Spleen (tissue), 13 donors: ENCODE data around the gene KIF1A. TPM values are rescaled to one million over a fixed set of nuclear protein-coding genes. Genes with fewer than 3 reads are reported as not detected.

ENCODE experiments used
- DNase-seq: peaks from one replicate; pipeline ENCODE4 v3.0.0-alpha.2; 2020
- H3K27ac ChIP-seq, 8 donors: fragments of 200-600 bp; sonication (generic) in 7 of 8; 1 replicate in 4 of 8; 2 replicates in 4 of 8; pipeline versions ENCODE4 v1.5.0 to v1.8.0; 2016 to 2021; ENCODE audit warnings: inconsistent platforms in 4 of 8, mild to moderate bottlenecking in 4 of 8, moderate library complexity in 1 of 8
- H3K27me3 ChIP-seq, 7 donors: fragments of 200-600 bp; sonication (generic) in 6 of 7; replicated peaks in 1 of 7; 1 replicate in 4 of 7; 2 replicates in 3 of 7; pipeline versions ENCODE4 v1.5.0 to v1.8.0; 2016 to 2021; ENCODE audit warnings: inconsistent platforms in 3 of 7, mild to moderate bottlenecking in 1 of 7
- H3K36me3 ChIP-seq, 6 donors: fragments of 200-600 bp; sonication (generic) in 5 of 6; 1 replicate in 4 of 6; 2 replicates in 2 of 6; pipeline versions ENCODE4 v1.5.0 to v1.8.0; 2016 to 2021; ENCODE audit warnings: inconsistent platforms in 2 of 6
- H3K4me1 ChIP-seq, 6 donors: fragments of 200-600 bp; sonication (generic) in 5 of 6; 1 replicate in 3 of 6; 2 replicates in 3 of 6; pipeline versions ENCODE4 v1.5.0 to v1.8.0; 2016 to 2021; ENCODE audit warnings: inconsistent platforms in 3 of 6
- H3K4me3 ChIP-seq, 8 donors: fragments of 200-600 bp; sonication (generic) in 7 of 8; 1 replicate in 4 of 8; 2 replicates in 4 of 8; pipeline versions ENCODE4 v1.5.0 to v1.8.0; 2016 to 2021; ENCODE audit warnings: inconsistent platforms in 4 of 8, mild to moderate bottlenecking in 4 of 8, moderate library complexity in 2 of 8
- H3K9me3 ChIP-seq, 8 donors: fragments of 200-600 bp; sonication (generic) in 7 of 8; 1 replicate in 4 of 8; 2 replicates in 4 of 8; pipeline versions ENCODE4 v1.5.0 to v1.8.0; 2016 to 2021; ENCODE audit warnings: inconsistent platforms in 4 of 8
- POLR2A ChIP-seq, 3 donors: fragments of 450-650 bp; IDR thresholded peaks; one replicate each; pipeline ENCODE4 v1.5.1; 2017; ENCODE audit warnings: antibody characterized with exemption in 3 of 3, mild to moderate bottlenecking in 1 of 3
- POLR2AphosphoS5 ChIP-seq, 3 donors: sonication (generic); formaldehyde crosslinking; IDR thresholded peaks; one replicate each; pipeline ENCODE4 v1.5.1; 2017; ENCODE audit warnings: antibody characterized with exemption in 3 of 3
- WGBS, 5 donors: extraction: QIAGEN DNeasy Blood & Tissue Kit in 3 of 5; methylation state at CpG; one replicate each; pipeline versions ENCODE4 v1.1.5 to v1.1.7; 2013 to 2018; 5-methylcytosine and 5-hydroxymethylcytosine counted together
- intact Hi-C: fragments of 100-400 bp; cut with DNase I; formaldehyde crosslinking; loops from one replicate; pipeline ENCODE4 v1.15.0; 2023; ENCODE audit warnings: low total_unique reads
- long read RNA-seq, 2 donors: transcript quantifications; one replicate each; lab custom pipeline, GENCODE V29; 2026
- polyA plus RNA-seq, 3 donors: library from polyadenylated mRNA; stranded (reverse); fragments of 200-250 nt; gene quantifications; one replicate each; pipeline ENCODE4 v1.2.1, GENCODE V29; 2013
- total RNA-seq, 7 donors: library from RNA; depleted of rRNA in 3 of 7; stranded (reverse); fragments of >200 nt in 3 of 7; fragmentation: NEBNext Ultra II Directional in 4 of 7; extraction: Animal tissue kit (Norgen Biotek cat#: 25700) in 4 of 7; gene quantifications; one replicate each; pipeline versions ENCODE4 v1.1.0 to v1.2.1, GENCODE V29; 2016 to 2021
- TF ChIP-seq, protein P1 (sequence below), 11 experiments: fragments of 200-600 bp in 7 of 11; fragments of 450-650 bp in 4 of 11; sonication (generic) in 4 of 11; IDR thresholded peaks in 8 of 11; conservative IDR thresholded peaks in 3 of 11; 1 replicate in 7 of 11; 2 replicates in 4 of 11; pipeline versions ENCODE4 v1.4.0 to v1.8.0; 2016 to 2021; ENCODE audit warnings: antibody characterized with exemption in 11 of 11, inconsistent platforms in 4 of 11, mild to moderate bottlenecking in 1 of 11
- donor health status: healthy with polysubstance abuse.
- donor health status: DM: no; HTN: no; CAD: no; lungs with moderate emphysema.
- donor health status: DM: no; HTN: no; CAD: no.
- donor health status: Bipolar disorder and iron deficiency.
- donor health status: healthy.
- donor health status: DM: no; HTN: no; CAD: no.
- donor health status: DM: yes; HTN: yes; CAD: no.

KIF1A gene, protein sequence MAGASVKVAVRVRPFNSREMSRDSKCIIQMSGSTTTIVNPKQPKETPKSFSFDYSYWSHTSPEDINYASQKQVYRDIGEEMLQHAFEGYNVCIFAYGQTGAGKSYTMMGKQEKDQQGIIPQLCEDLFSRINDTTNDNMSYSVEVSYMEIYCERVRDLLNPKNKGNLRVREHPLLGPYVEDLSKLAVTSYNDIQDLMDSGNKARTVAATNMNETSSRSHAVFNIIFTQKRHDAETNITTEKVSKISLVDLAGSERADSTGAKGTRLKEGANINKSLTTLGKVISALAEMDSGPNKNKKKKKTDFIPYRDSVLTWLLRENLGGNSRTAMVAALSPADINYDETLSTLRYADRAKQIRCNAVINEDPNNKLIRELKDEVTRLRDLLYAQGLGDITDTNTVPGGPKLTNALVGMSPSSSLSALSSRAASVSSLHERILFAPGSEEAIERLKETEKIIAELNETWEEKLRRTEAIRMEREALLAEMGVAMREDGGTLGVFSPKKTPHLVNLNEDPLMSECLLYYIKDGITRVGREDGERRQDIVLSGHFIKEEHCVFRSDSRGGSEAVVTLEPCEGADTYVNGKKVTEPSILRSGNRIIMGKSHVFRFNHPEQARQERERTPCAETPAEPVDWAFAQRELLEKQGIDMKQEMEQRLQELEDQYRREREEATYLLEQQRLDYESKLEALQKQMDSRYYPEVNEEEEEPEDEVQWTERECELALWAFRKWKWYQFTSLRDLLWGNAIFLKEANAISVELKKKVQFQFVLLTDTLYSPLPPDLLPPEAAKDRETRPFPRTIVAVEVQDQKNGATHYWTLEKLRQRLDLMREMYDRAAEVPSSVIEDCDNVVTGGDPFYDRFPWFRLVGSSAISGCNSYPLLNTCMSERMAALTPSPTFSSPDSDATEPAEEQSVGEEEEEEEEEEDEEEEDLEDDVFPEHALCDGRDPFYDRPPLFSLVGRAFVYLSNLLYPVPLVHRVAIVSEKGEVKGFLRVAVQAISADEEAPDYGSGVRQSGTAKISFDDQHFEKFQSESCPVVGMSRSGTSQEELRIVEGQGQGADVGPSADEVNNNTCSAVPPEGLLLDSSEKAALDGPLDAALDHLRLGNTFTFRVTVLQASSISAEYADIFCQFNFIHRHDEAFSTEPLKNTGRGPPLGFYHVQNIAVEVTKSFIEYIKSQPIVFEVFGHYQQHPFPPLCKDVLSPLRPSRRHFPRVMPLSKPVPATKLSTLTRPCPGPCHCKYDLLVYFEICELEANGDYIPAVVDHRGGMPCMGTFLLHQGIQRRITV (N-terminal part only)
- total RNA-seq (1 to 10 TPM in 2 of 7 donors, under 1 TPM in 4, not detected in 1; 0.17 to 2.0 (median 0.86) TPM), polyA plus RNA-seq (under 1 TPM; 0.02 to 0.11 (median 0.10) TPM)
- long read RNA-seq, donor 1 = 0 reads
- long read RNA-seq, donor 2 = 0 reads

DNA sequence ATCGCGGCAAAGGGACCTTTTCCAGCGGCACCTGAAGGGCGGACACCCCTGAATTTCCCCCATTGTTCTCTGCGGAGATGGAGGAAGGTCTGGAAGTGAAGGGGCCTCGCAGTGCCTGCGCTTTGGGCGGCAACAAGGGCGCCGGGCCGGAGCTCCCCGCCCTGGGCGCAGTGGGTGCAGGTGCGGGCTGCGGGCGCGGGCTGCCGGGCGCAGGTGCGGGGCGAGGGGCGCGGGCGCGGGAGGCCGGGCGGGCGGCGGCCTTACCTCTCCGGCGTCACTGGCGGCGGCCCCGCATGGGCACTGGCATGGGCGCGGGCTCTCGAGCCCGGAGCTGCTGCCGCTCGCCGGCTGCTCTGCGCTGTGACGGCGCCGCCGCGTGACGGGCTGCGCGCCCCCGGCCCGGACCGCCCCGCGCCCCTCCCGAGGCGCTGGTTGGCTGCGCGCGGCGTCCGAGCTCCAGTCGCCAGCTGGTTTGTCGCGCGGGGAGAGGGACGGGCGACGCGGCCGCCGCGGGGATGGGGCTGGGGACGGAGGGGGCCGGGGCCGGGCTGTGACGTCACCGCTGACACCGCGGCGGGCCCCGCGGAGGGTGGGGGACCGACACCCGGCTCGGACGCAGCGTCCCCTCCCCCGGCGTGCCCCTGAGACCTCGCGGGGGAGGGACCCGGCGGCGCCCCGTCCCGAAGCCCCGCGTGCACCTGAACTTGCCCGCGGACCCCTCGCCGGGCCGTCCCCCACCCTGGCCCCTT, at the start of gene KIF1A:
KIF1A (minus strand) TSS at position 362 of the 749 bp plus-strand sequence. CDS start 22,467 bp downstream, outside the sequence.
- intact Hi-C loops = no loop called here
- TF ChIP-seq, protein P1, sequence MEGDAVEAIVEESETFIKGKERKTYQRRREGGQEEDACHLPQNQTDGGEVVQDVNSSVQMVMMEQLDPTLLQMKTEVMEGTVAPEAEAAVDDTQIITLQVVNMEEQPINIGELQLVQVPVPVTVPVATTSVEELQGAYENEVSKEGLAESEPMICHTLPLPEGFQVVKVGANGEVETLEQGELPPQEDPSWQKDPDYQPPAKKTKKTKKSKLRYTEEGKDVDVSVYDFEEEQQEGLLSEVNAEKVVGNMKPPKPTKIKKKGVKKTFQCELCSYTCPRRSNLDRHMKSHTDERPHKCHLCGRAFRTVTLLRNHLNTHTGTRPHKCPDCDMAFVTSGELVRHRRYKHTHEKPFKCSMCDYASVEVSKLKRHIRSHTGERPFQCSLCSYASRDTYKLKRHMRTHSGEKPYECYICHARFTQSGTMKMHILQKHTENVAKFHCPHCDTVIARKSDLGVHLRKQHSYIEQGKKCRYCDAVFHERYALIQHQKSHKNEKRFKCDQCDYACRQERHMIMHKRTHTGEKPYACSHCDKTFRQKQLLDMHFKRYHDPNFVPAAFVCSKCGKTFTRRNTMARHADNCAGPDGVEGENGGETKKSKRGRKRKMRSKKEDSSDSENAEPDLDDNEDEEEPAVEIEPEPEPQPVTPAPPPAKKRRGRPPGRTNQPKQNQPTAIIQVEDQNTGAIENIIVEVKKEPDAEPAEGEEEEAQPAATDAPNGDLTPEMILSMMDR (IDR thresholded peaks at IDR 0.05 in 8 of 11, conservative IDR thresholded peaks at IDR 0.05 in 3 of 11) = no peak
- TF ChIP-seq POLR2A (IDR thresholded peaks at IDR 0.05) = no peak
- no peak for TF ChIP-seq POLR2AphosphoS5 (IDR thresholded peaks at IDR 0.05)
- Histone ChIP-seq H3K4me3 (peak within 1 kb of the TSS in 7 of 8 donors; percentile 13 to 64 (median 17)), H3K36me3 (no peaks in the 10 kb centered on the region), H3K9me3 (peaks cover 0 to 10% (median 0%) of the 10 kb centered on the region in 8 donors), H3K4me1 (peaks cover 3 to 32% (median 26%) of the 10 kb centered on the region in 6 donors), H3K27ac (no peak within 1 kb of the TSS), H3K27me3 (peaks cover 4 to 95% (median 66%) of the 10 kb centered on the region in 7 donors)
- 1 to 6% (median 2%) methylated on average over 9 to 104 of the region's 104 CpGs for WGBS, 5 donors
- peak; percentile 44 for DNase-seq

DNA sequence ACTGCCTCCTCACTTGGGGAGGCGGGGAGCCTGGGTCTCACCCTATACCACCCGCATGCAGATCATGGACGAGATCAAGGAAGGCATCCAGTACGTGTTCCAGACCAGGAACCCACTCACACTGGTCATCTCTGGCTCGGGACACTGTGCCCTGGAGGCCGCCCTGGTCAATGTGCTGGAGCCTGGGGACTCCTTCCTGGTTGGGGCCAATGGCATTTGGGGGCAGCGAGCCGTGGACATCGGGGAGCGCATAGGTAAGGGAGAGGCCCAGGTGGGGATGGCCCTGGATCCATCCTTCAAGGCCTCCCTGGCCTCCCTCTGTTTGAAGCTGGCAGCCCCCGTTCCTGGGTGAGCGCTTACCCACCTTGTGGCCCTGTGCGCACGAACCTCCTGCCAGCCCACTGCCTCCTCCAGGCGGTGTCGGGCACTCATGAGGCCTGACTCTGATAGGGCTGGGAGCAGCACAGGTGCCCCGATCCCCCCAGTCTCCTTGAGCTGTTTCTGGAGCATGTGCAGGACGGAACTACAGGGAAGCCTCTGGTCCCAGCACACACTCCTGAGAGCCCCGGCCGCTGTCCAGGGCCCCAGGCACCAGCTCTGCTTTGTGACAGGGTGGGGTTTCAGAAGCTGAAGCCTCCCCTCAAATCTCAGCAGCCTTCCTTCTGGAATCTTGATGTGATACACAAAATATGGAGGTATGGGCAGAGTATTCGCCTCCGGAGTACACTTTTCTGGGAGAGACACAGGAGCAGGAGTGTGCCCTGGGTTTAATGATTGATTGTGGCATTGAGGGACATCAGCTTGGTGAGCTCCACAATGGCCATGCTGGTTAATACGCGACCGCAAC, 49.3 kb upstream of the KIF1A start:
- no peak overlapping the region for H3K4me3 ChIP-seq
- intact Hi-C loops = no loop called here
- 88 to 94% (median 93%) methylated on average over 19 to 25 of the region's 25 CpGs for WGBS, 5 donors
- no peak overlapping the region for H3K27ac ChIP-seq
- TF ChIP-seq, protein P1 (IDR thresholded peaks at IDR 0.05 in 8 of 11, conservative IDR thresholded peaks at IDR 0.05 in 3 of 11) = no peak
- TF ChIP-seq POLR2A (IDR thresholded peaks at IDR 0.05) (no peak), POLR2AphosphoS5 (IDR thresholded peaks at IDR 0.05) (no peak)
- H3K4me1 ChIP-seq = peaks cover 0 to 10% (median 0%) of the 10 kb centered on the region in 6 donors
- H3K9me3 ChIP-seq = no peaks in the 10 kb centered on the region
- H3K36me3 ChIP-seq = no peaks in the 10 kb centered on the region
- DNase-seq = peak; percentile 52
- no peaks in the 10 kb centered on the region for H3K27me3 ChIP-seq
